DND-41 (cell line): ENCODE results near the gene YWHAE.

ENCODE experiments used
- ATAC-seq: fragments of 200-7000 bp; cut with Tn5 transposase; 3 replicates; pipeline ENCODE4 v1.9.1; 2021; ENCODE audit warnings: low read depth; ENCODE audit not compliant: insufficient read depth
- DNase-seq: peaks from one replicate; pipeline ENCODE4 v3.0.0-alpha.2; 2020
- H2AFZ ChIP-seq: 2 replicates; pipeline ENCODE4 v1.6.0; 2012; ENCODE audit warnings: low read depth, low read length
- H3K27ac ChIP-seq: 2 replicates; pipeline ENCODE4 v1.5.1; 2012; ENCODE audit warnings: low read length, inconsistent platforms
- H3K27me3 ChIP-seq: fragments of 200-600 bp; sonication (generic); 2 replicates; pipeline ENCODE4 v1.6.0; 2012; ENCODE audit warnings: low read length, mild to moderate bottlenecking, inconsistent platforms; ENCODE audit not compliant: insufficient read depth, poor library complexity
- H3K36me3 ChIP-seq: 2 replicates; pipeline ENCODE4 v1.5.1; 2012; ENCODE audit warnings: low read length, inconsistent platforms; ENCODE audit not compliant: insufficient read depth
- H3K4me1 ChIP-seq: 2 replicates; pipeline ENCODE4 v1.5.1; 2012; ENCODE audit warnings: mild to moderate bottlenecking, low read length; ENCODE audit not compliant: insufficient read depth
- H3K4me2 ChIP-seq: 2 replicates; pipeline ENCODE4 v1.6.0; 2012; ENCODE audit warnings: mild to moderate bottlenecking, moderate library complexity, low read length, inconsistent platforms; ENCODE audit not compliant: insufficient read depth
- H3K4me3 ChIP-seq, 2 experiments: fragments of 200-600 bp in 1 of 2; shearing (Covaris generic) in 1 of 2; 2 replicates each; pipeline ENCODE4 v1.5.1; 2012 to 2016; ENCODE audit warnings: inconsistent platforms in 2 of 2, low read length in 2 of 2, mild to moderate bottlenecking in 2 of 2, low read depth in 1 of 2, moderate library complexity in 1 of 2
- H3K79me2 ChIP-seq: 2 replicates; pipeline ENCODE4 v1.6.0; 2012; ENCODE audit warnings: low read length, inconsistent platforms; ENCODE audit not compliant: insufficient read depth
- H3K9ac ChIP-seq: 2 replicates; pipeline ENCODE4 v1.6.0; 2012; ENCODE audit warnings: low read depth, mild to moderate bottlenecking, inconsistent platforms, low read length, moderate library complexity
- H3K9me3 ChIP-seq: 2 replicates; pipeline ENCODE4 v1.5.1; 2012; ENCODE audit warnings: low read length, moderate library complexity, mild to moderate bottlenecking, inconsistent platforms; ENCODE audit not compliant: insufficient read depth, severe bottlenecking
- H4K20me1 ChIP-seq: 2 replicates; pipeline ENCODE4 v1.6.0; 2012; ENCODE audit warnings: low read length; ENCODE audit not compliant: insufficient read depth
- EZH2 ChIP-seq: IDR thresholded peaks from 3 replicates; pipeline ENCODE4 v1.6.1; 2012; ENCODE audit warnings: borderline replicate concordance, low read depth, mild to moderate bottlenecking, moderate library complexity, low read length, inconsistent platforms; ENCODE audit not compliant: severe bottlenecking
- TF ChIP-seq, protein P1 (sequence below): IDR thresholded peaks from 2 replicates; pipeline ENCODE4 v1.5.1; 2012; ENCODE audit warnings: borderline replicate concordance, low read length, moderate library complexity, mild to moderate bottlenecking; ENCODE audit not compliant: poor library complexity, severe bottlenecking; ENCODE audit errors: extremely low read depth

YWHAE gene

DNA sequence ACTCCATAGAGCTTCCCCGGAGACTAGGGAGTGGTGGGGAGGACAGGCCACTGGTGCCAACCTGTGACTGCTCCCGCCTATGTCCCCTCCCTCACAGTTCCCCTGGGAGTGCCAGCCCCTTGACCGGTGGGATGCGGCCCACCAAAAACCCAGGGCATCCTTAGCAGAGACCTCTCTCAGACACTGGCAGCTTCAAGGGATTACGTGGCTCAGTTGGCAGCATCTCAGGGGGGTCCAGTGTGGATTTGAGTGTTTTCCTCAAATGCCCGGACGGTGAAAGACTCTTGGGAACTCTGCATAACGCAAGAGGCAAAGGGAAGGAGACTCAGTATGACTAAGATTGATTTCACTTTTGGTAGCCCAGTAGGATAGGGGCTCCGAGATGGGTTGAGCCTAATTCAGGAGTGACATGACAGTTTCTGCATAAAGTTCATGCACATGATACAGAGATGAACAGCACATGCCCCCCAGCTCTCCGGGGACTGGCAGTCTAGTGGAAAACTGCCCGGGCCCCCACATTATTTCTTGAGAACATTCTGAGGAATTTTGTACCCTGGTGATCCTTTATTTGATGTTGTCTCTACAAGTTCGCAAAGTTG, 70.2 kb downstream of the YWHAE start:
- Histone ChIP-seq H4K20me1 (no peaks in the 10 kb centered on the region), H3K27me3 (no peaks in the 10 kb centered on the region), H3K4me1 (no peaks in the 10 kb centered on the region), H3K79me2 (no peaks in the 10 kb centered on the region), H3K9me3 (no peaks in the 10 kb centered on the region), H3K36me3 (no peaks in the 10 kb centered on the region), H3K4me2 (no peak overlapping the region), H2AFZ (no peak overlapping the region), H3K9ac (no peak overlapping the region), H3K27ac (no peak overlapping the region), H3K4me3 (no peak overlapping the region)
- no peak for ATAC-seq
- TF ChIP-seq, protein P1, sequence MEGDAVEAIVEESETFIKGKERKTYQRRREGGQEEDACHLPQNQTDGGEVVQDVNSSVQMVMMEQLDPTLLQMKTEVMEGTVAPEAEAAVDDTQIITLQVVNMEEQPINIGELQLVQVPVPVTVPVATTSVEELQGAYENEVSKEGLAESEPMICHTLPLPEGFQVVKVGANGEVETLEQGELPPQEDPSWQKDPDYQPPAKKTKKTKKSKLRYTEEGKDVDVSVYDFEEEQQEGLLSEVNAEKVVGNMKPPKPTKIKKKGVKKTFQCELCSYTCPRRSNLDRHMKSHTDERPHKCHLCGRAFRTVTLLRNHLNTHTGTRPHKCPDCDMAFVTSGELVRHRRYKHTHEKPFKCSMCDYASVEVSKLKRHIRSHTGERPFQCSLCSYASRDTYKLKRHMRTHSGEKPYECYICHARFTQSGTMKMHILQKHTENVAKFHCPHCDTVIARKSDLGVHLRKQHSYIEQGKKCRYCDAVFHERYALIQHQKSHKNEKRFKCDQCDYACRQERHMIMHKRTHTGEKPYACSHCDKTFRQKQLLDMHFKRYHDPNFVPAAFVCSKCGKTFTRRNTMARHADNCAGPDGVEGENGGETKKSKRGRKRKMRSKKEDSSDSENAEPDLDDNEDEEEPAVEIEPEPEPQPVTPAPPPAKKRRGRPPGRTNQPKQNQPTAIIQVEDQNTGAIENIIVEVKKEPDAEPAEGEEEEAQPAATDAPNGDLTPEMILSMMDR: no peak
- TF ChIP-seq EZH2: no peak
- DNase-seq: no peak

DNA sequence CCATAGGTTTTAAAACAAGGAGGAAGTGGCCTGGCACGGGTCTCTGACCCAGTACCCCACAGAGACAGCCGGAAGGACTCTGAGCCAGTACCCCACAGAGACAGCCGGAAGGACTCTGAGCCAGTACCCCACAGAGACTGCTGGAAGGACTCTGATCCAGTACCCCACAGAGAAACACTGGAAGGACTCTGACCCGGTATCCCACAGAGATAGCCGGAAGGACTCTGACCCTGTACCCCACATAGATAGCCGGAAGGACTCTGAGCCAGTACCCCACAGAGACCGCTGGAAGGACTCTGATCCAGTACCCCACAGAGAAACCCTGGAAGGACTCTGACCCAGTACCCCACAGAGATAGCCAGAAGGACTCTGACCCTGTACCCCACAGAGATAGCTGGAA, 71.6 kb downstream of the YWHAE start:
- ATAC-seq (no peak), DNase-seq (no peak)
- Histone ChIP-seq H3K4me2 (no peak overlapping the region), H2AFZ (no peak overlapping the region), H3K79me2 (no peaks in the 10 kb centered on the region), H4K20me1 (no peaks in the 10 kb centered on the region), H3K9me3 (no peaks in the 10 kb centered on the region), H3K27me3 (no peaks in the 10 kb centered on the region), H3K27ac (no peak overlapping the region), H3K36me3 (no peaks in the 10 kb centered on the region), H3K9ac (no peak overlapping the region), H3K4me1 (no peaks in the 10 kb centered on the region), H3K4me3 (no peak overlapping the region)
- no peak for TF ChIP-seq EZH2
- TF ChIP-seq, protein P1: no peak

DNA sequence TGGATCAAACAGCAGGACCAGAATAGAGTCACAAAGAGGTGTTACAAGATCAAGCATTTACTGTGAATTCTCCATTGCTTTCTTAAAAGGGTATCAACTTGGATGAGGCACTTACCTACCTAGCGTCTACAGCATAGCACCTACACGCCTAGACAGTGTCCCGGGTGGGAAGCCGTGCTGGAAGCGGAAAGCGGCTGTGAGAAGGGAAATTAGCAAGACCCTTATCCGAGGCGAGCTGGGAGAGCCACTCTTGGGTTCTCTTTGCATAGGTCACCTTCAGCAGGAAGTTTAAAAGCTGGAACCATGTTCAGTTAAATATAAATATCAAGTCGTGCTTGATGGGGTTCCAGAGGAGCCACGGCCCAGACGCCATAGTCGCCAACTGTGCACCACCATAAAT, 74.3 kb downstream of the YWHAE start:
- Histone ChIP-seq H3K27me3 (no peaks in the 10 kb centered on the region), H3K4me2 (no peak overlapping the region), H3K9ac (no peak overlapping the region), H2AFZ (no peak overlapping the region), H3K79me2 (no peaks in the 10 kb centered on the region), H3K4me3 (no peak overlapping the region), H3K9me3 (no peaks in the 10 kb centered on the region), H3K36me3 (no peaks in the 10 kb centered on the region), H4K20me1 (no peaks in the 10 kb centered on the region), H3K4me1 (no peaks in the 10 kb centered on the region), H3K27ac (no peak overlapping the region)
- ATAC-seq (no peak), DNase-seq (no peak)
- TF ChIP-seq, protein P1: no peak
- TF ChIP-seq EZH2: no peak

DNA sequence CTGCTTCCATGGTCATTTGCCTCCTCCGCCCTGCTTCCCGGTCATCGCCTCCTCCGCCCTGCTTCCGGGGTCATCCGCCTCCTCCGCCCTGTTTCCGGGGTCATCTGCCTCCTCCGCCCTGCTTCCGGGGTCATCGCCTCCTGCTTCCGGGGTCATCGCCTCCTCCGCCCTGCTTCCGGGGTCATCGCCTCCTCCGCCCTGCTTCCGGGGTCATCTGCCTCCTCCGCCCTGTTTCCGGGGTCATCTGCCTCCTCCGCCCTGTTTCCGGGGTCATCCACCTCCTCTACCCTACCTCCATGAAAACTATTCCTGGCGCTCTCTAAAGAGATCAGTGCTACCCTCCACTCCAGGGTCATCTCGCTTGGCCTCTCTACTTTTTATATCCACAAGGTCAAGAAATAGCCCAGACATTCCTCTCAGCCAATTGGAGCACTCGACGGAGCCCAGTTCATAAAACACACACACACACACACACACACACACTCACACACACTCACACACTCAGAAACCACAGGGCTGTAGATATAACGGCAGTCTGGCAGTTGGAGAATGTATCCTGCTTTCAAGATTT, 75.7 kb downstream of the YWHAE start:
- no peaks in the 10 kb centered on the region for H3K4me1 ChIP-seq
- no peak overlapping the region for H3K9ac ChIP-seq
- TF ChIP-seq EZH2: no peak
- no peak overlapping the region for H3K4me2 ChIP-seq
- no peak overlapping the region for H3K4me3 ChIP-seq
- DNase-seq (no peak), ATAC-seq (no peak)
- no peak overlapping the region for H3K27ac ChIP-seq
- no peak overlapping the region for H2AFZ ChIP-seq
- H3K27me3 ChIP-seq: no peaks in the 10 kb centered on the region
- no peaks in the 10 kb centered on the region for H3K36me3 ChIP-seq
- no peaks in the 10 kb centered on the region for H4K20me1 ChIP-seq
- H3K79me2 ChIP-seq: no peaks in the 10 kb centered on the region
- no peaks in the 10 kb centered on the region for H3K9me3 ChIP-seq
